Body of pancreas (tissue), 4 donors: Measurements from ENCODE around the gene RNF130.

Experiments used
- POLR2A ChIP-seq, 3 donors: fragments of 450-650 bp; IDR thresholded peaks; one replicate each; pipeline ENCODE4 v1.6.1; 2016; ENCODE audit warnings: antibody characterized with exemption in 3 of 3, mild to moderate bottlenecking in 2 of 3
- TF ChIP-seq, protein P1 (sequence below), 7 experiments: fragments of 450-650 bp in 4 of 7; fragments of 200-600 bp in 3 of 7; sonication (generic) in 3 of 7; IDR thresholded peaks; one replicate each; pipeline ENCODE4 v1.5.1; 2016 to 2019; ENCODE audit warnings: antibody characterized with exemption in 7 of 7

DNA sequence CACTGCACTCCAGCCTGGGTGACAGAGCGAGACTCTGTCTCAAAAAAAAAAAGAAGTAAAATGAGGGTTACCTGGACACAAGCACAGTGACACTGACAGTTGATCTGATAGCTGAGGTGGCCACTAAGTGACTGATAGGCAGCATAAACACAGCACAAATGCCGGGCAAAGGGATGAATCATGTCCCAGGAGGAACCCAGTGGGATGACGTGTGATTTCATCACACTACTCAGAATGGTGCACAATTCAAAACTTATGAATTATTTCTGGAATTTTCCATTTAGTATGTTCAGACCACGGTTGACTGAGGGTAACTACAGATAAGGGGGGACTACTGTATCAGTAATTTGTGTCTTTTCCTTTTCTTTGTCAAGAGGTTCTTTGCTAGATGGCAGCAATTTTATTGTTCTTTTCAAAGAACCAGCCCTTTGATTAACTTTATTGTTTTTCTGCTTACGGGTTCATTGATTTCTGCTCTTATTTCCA lies 34.3 kb upstream of the RNF130 start:
- TF ChIP-seq, protein P1, sequence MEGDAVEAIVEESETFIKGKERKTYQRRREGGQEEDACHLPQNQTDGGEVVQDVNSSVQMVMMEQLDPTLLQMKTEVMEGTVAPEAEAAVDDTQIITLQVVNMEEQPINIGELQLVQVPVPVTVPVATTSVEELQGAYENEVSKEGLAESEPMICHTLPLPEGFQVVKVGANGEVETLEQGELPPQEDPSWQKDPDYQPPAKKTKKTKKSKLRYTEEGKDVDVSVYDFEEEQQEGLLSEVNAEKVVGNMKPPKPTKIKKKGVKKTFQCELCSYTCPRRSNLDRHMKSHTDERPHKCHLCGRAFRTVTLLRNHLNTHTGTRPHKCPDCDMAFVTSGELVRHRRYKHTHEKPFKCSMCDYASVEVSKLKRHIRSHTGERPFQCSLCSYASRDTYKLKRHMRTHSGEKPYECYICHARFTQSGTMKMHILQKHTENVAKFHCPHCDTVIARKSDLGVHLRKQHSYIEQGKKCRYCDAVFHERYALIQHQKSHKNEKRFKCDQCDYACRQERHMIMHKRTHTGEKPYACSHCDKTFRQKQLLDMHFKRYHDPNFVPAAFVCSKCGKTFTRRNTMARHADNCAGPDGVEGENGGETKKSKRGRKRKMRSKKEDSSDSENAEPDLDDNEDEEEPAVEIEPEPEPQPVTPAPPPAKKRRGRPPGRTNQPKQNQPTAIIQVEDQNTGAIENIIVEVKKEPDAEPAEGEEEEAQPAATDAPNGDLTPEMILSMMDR (IDR thresholded peaks at IDR 0.05): no peak
- no peak for TF ChIP-seq POLR2A (IDR thresholded peaks at IDR 0.05)
